Measurements from ENCODE around the gene SCRN2.

Gene SCRN2

DNA sequence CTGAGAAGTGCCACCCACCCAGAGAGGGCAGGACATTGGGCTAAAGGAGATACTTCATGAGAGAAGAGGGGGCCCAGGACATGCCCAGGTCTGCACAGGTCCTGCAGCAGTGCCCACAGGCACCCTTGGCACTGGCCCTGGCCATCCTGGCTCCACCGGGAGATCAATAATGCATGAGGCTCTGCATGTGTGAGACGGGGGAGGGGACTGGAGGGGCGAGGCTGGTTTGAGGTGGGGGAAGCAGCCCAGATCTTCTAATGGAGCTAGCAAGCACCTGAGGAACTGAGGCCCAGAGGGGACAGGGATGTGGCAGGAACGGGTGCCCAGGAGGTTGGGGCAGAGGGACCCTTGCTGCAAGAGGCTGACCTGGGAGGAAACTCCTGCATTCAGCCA is 20.0 kb downstream of the SCRN2 start:
- no peak for DNase-seq (ENCODE audit: low spot score)

DNA sequence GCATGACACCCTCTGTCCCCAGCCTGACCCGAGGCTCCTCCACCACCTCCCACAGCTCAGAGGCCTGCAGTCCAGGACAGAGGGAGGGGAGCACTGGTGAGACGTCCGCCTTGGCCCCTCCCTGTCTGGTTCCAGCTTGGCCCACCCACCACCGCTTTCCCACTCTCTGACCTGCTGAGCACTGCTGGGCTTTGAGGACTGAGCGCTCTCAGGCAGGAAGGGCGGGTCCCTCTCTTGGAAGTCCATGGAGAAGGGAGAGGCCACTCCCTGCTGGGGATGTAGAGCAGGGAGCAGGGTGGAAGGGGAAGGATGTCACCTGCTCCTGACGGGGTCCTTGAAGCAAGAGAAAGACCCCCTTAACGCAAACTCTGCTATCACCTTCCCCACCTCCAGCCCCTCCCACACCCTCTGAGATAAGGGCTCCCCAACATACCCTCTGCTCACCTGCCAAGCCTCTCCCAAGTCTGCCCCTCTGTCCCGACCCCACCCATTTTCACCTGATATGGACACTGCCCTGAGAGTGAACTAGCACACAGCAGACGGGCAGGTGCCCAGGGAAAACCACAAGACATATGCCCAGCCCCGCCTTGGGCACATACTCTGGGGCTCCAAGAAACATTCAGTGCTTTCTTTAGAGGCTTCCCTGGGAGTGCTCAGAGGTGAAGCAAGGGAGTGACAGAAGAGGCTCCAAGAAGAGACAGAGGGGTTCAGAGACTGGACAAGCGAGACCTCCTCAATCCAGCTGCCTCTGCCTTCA is 20.9 kb downstream of the SCRN2 start:
- DNase-seq (ENCODE audit: low spot score) = no peak

DNA sequence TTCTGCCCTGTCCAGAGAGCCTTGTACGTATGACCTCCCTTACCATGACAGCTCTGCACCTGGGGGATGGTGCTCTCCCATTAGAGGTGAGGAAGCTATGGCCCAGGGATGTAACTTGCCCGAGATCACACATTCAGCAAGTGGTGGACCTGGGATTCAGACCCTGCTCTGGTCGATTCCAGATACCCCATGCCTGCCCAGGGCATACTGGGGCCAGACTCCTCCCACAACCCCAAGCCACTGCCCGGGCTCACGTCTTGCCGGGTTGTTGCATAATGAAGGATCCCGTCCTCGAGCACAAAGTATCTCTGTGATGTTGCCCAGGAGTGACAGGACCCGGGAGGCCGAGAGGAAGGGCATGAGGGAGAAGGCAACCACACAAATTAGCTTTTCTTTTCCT is 21.6 kb downstream of the SCRN2 start:
- no peak for DNase-seq (ENCODE audit: low spot score)

- DNase-seq (ENCODE audit: low spot score) = no peak
Observed at GRCh38 chr17:47818002-47818695, 22.9 kb downstream of the SCRN2 start.

- DNase-seq (ENCODE audit: low spot score) = no peak
Observed at GRCh38 chr17:47816947-47817346, 24.1 kb downstream of the SCRN2 start.

- DNase-seq (ENCODE audit: low spot score) = no peak
Observed at GRCh38 chr17:47816111-47816735, 24.9 kb downstream of the SCRN2 start.

- DNase-seq (ENCODE audit: low spot score) = no peak
Observed at GRCh38 chr17:47815106-47815918, 25.8 kb downstream of the SCRN2 start.

GRCh38 chr17:47813512-47814031 is 27.5 kb downstream of the SCRN2 start:
- no peak for DNase-seq (ENCODE audit: low spot score)

- no peak for DNase-seq (ENCODE audit: low spot score)
Observed at GRCh38 chr17:47813077-47813476, 28.0 kb downstream of the SCRN2 start.

DNA sequence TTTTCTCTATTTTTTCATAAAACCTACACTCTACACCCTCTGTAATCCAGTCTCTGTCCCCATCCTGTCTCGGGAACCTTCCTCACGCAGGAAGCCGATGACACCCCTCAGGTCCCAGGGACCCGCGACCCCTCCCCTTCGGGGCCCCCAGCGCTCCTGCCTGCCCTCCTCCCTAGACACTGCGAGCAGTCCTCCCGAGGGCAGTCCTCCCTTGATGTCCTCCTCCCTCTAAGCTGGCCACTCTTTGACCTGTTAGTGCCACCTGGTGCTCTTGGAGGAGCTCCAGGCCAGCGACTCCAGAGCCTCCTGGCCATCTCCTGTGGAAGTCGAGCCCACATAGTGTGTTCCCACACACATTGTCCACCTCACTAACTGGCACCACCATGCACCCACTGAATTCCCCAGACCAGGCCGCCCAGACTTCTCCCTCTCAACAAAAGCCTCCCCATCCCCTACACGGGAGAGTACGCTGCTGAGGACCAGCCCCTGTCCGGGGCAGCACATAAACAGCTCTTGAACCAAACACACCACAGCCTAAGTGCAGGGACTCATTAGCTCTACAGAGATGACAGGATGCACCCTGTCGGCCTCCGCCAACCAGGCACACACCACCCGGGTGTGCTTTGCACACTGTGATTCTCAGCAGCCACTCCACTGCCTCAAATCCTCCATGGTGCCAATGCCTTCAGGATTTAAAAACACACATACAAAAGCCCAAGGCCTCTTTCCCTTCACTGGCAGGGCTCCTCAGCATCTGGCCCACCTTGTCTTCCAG is 28.7 kb downstream of the SCRN2 start:
- no peak for DNase-seq (ENCODE audit: low spot score)

GRCh38 chr17:47811709-47812108 is 29.4 kb downstream of the SCRN2 start:
- DNase-seq (ENCODE audit: low spot score) = no peak

DNA sequence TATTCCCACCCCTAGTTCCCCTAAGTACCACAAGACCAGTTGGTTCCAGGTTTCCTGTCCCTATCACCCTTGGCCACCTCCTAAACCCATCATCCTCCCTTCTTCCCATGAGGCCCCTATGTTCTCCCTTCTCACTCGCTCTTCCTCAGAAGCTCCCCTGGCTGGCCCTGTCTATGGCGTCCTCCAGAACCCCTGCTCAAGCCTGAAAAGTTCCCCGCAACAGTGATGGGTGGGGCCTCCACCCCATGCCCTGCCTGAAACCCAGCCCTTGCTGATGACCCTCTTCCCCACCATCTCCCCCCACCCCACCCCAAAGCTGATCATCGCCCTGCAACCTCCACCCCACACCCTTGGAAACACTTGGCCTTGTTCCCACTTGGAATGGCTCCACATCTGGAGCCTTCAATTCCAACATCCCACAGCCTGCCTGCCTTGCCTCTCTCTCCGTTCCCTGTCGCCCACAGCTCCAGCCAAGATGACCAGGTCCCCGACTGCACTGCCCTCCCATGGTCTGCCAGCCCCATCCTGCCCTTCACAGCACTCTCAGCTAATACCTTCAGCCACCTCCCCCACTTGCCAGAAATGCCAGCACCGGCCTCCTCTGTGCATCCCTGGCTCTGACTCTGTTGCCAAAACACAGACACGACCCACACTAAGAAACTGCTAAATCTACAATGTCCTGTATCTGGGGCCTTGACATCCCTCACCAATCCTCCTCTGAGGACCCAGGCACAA is 30.0 kb downstream of the SCRN2 start:
- DNase-seq (ENCODE audit: low spot score) = no peak

DNA sequence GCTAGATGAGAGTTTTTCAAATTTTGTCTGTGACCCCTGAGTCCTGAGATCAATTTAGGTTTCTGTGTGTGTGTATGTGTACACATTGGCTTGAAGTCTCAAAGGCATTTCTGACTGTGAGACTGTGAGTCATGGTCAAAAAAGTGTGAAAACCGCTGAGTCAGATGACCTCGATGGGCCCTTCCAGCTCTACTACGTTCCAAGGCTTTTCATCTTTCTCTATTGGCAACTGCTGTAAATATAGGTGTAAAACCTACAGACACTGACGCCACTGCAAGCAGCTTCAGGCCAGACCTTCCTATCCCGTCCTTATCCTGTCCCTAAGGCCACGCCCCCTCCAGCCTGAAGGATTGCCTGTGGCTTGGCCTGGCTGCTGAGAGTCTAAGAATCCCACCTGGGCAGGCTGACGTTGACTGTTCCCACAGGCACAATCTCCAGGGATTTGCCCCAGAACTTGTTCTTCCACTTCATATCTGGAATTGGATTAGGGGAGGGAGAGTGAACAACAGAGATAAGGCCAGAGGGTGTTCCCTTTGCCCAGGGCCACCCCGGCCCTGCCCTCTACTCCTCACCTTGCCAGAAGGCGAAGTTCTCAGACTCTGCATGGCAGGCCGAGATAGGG is 30.8 kb downstream of the SCRN2 start:
- no peak for DNase-seq (ENCODE audit: low spot score)

GRCh38 chr17:47808830-47809480 is 32.1 kb downstream of the SCRN2 start:
- peak; percentile 37 for DNase-seq (ENCODE audit: low spot score)

GRCh38 chr17:47808036-47808829 is 32.8 kb downstream of the SCRN2 start:
- no peak for DNase-seq (ENCODE audit: low spot score)

DNA sequence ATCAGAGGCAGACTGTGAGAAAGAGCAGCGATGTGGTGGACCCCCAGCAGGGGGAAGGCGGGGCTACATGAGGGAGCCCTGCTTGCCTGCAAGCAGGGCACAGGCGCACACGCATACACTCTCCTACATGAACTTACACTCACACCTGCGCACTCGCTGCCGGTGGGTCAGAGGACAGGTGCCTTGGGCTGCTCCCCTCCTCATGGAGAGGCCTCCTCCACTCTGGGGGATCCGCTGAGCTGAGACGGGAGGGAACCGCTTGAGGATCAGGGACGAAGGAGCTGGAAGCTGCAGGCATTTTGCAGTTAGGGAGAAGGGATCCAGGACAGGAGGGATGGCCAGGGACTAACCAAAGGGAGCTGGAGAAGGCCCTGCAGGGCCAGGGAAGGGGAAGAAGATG is 33.7 kb downstream of the SCRN2 start:
- DNase-seq (ENCODE audit: low spot score) = no peak

GRCh38 chr17:47806913-47807255 is 34.2 kb downstream of the SCRN2 start:
- DNase-seq (ENCODE audit: low spot score) = peak; percentile 32

DNA sequence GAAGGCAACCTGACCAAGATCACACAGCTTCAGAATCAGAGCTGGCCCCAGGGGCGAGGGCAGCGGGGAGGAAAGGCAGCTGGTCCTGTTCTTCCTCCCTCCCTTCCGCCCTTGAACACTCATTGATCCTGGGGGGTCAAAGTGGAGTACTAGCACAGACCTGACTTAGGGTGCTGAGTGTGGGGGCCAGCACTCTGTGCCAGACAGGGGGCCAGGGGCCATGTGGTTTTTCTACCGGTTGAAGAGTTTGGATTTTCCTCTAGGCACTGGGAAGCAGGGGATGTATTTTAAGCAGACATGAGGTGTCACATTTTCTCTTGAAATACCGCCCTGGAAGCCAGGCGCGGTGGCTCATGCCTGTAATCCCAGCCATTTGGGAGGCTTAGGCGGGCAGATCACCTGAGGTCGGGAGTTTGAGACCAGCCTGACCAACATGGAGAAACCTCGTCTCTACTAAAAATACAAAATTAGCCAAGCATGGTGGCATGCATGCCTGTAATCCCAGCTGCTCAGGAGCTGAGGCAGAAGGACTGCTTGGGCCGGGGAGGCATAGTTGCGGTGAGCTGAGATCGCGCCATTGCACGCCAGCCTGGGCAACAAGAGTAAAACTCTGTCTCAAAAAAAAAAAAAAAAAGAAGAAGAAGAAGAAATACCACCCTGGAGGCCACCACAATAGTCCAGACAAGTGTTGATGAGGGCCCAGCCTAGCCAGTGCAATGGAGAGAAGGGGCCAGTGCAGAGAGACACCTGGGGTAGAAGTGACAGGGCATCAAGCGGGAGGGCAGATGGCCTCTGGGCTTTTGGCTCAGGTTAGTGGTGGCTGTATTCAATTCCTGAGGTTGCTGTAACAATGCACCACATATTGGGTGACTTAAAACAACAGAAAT is 34.8 kb downstream of the SCRN2 start:
- DNase-seq (ENCODE audit: low spot score) = peak; percentile 41

Measured in ecto neural progenitor cell (in vitro differentiated cells).